IMR-90 (cell line): Measurements from ENCODE around the gene CACNA1D. TPM values are rescaled to one million over a fixed set of nuclear protein-coding genes. Genes with fewer than 3 reads are reported as not detected.

ENCODE experiments used
- ATAC-seq: fragments of 200-7000 bp; cut with Tn5 transposase; 2 replicates; pipeline ENCODE4 v1.9.1; 2020; ENCODE audit warnings: low read depth, mild to moderate bottlenecking, moderate library complexity
- BruUV-seq: library from RNA; stranded (reverse); fragments of 400-500 nt; replicated peaks from 2 replicates; lab custom pipeline; 2021; lab: Mats Ljungman, UMichigan
- CTCF ChIA-PET: fragments of 300-600 bp; formaldehyde crosslinking; extraction: SDS; loops from one replicate; lab custom pipeline; 2021; ENCODE audit warnings: antibody characterized with exemption; lab: Yijun Ruan, JAX
- POLR2A ChIA-PET: fragments of 300-600 bp; sonication (Branson Sonifier 250); formaldehyde crosslinking; loops from one replicate; lab custom pipeline; 2022; ENCODE audit warnings: antibody characterized with exemption; ENCODE audit not compliant: unreplicated experiment; lab: Charles Lee
- DNase-seq: peaks from one replicate; pipeline ENCODE4 v3.0.0; 2013
- H2AFZ ChIP-seq: replicated peaks from 2 replicates; pipeline ENCODE3; 2013; ENCODE audit warnings: low read length, mild to moderate bottlenecking; ENCODE audit not compliant: poor library complexity
- H2AK5ac ChIP-seq: 2 replicates; pipeline ENCODE4 v1.6.1; 2013; ENCODE audit warnings: low read depth, low read length, inconsistent platforms
- H2AK9ac ChIP-seq: replicated peaks from 2 replicates; pipeline ENCODE3; 2013; ENCODE audit warnings: mild to moderate bottlenecking, low read depth, low read length, moderate library complexity; ENCODE audit not compliant: poor library complexity
- H2BK120ac ChIP-seq: 2 replicates; pipeline ENCODE4 v1.6.1; 2013; ENCODE audit warnings: low read depth, low read length, inconsistent platforms
- H2BK15ac ChIP-seq: 3 replicates; pipeline ENCODE4 v1.6.1; 2013; ENCODE audit warnings: low read depth, low read length, inconsistent platforms
- H2BK20ac ChIP-seq: 2 replicates; pipeline ENCODE4 v1.6.1; 2013; ENCODE audit warnings: low read depth, mild to moderate bottlenecking, inconsistent platforms, low read length, moderate library complexity
- H2BK5ac ChIP-seq: 2 replicates; pipeline ENCODE4 v1.6.1; 2013; ENCODE audit warnings: mild to moderate bottlenecking, low read depth, low read length, inconsistent platforms; ENCODE audit not compliant: poor library complexity, severe bottlenecking
- H3K14ac ChIP-seq: replicated peaks from 2 replicates; pipeline ENCODE4 v1.6.1; 2013; ENCODE audit warnings: low read depth, low read length, inconsistent platforms
- H3K18ac ChIP-seq: 2 replicates; pipeline ENCODE4 v1.6.1; 2013; ENCODE audit warnings: low read depth, low read length, control low read depth
- H3K23ac ChIP-seq: 2 replicates; pipeline ENCODE4 v1.6.1; 2013; ENCODE audit warnings: low read depth, low read length, inconsistent platforms
- H3K27ac ChIP-seq: 2 replicates; pipeline ENCODE4 v1.5.1; 2013; ENCODE audit warnings: mild to moderate bottlenecking, control low read depth, low read length; ENCODE audit not compliant: insufficient read depth
- H3K27me3 ChIP-seq: 2 replicates; pipeline ENCODE4 v1.6.1; 2013; ENCODE audit warnings: low read length; ENCODE audit not compliant: control insufficient read depth, insufficient read depth
- H3K36me3 ChIP-seq: 2 replicates; pipeline ENCODE4 v1.6.1; 2013; ENCODE audit warnings: low read length, mixed read lengths; ENCODE audit not compliant: control insufficient read depth, insufficient read depth
- H3K4ac ChIP-seq: 2 replicates; pipeline ENCODE4 v1.6.1; 2013; ENCODE audit warnings: low read depth, low read length, inconsistent platforms
- H3K4me1 ChIP-seq: 2 replicates; pipeline ENCODE4 v1.6.1; 2013; ENCODE audit warnings: low read length, mixed read lengths; ENCODE audit not compliant: control insufficient read depth, insufficient read depth
- H3K4me2 ChIP-seq: 2 replicates; pipeline ENCODE4 v1.6.1; 2013; ENCODE audit warnings: low read depth, mild to moderate bottlenecking, control low read depth, low read length, moderate library complexity
- H3K4me3 ChIP-seq: 2 replicates; pipeline ENCODE4 v1.5.1; 2013; ENCODE audit warnings: low read depth, mild to moderate bottlenecking, control low read depth, low read length, moderate library complexity; ENCODE audit not compliant: insufficient read depth
- H3K56ac ChIP-seq: 2 replicates; pipeline ENCODE4 v1.6.1; 2013; ENCODE audit warnings: low read length, inconsistent platforms; ENCODE audit not compliant: insufficient read depth; ENCODE audit errors: extremely low read depth
- H3K79me1 ChIP-seq, 2 experiments: 2 replicates each; pipeline ENCODE4 v1.6.1; 2013; ENCODE audit warnings: low read length in 2 of 2, inconsistent platforms in 1 of 2, low read depth in 1 of 2
- H3K9ac ChIP-seq: 2 replicates; pipeline ENCODE4 v1.6.1; 2013; ENCODE audit warnings: low read depth, low read length, control low read depth
- H3K9me1 ChIP-seq: 2 replicates; pipeline ENCODE4 v1.6.1; 2013; ENCODE audit warnings: low read length, inconsistent platforms; ENCODE audit not compliant: insufficient read depth
- H3K9me3 ChIP-seq: 2 replicates; pipeline ENCODE4 v1.6.1; 2013; ENCODE audit warnings: low read length; ENCODE audit not compliant: control insufficient read depth, insufficient read depth
- H4K20me1 ChIP-seq: 2 replicates; pipeline ENCODE4 v1.6.1; 2013; ENCODE audit warnings: low read length, inconsistent platforms; ENCODE audit not compliant: insufficient read depth
- H4K5ac ChIP-seq: 2 replicates; pipeline ENCODE4 v1.6.1; 2013; ENCODE audit warnings: mild to moderate bottlenecking, low read depth, low read length, control low read depth
- H4K8ac ChIP-seq, 2 experiments: 2 replicates each; pipeline ENCODE4 v1.6.1; 2013; ENCODE audit warnings: low read depth in 2 of 2, low read length in 2 of 2, control low read depth in 1 of 2, inconsistent platforms in 1 of 2
- H4K91ac ChIP-seq: 2 replicates; pipeline ENCODE4 v1.6.1; 2013; ENCODE audit warnings: low read depth, low read length, inconsistent platforms; ENCODE audit not compliant: insufficient read depth
- CEBPB ChIP-seq: IDR thresholded peaks from 2 replicates; pipeline ENCODE4 v1.6.1; 2012; ENCODE audit warnings: low read depth, low read length, improper control_type of control experiment
- FOS ChIP-seq: fragments of 150-350 bp; IDR thresholded peaks from 2 replicates; pipeline ENCODE4 v1.6.1; 2016; ENCODE audit warnings: low read depth, low read length
- MAFK ChIP-seq: IDR thresholded peaks from 2 replicates; pipeline ENCODE4 v1.6.1; 2012; ENCODE audit warnings: low read depth, low read length, improper control_type of control experiment
- MAZ ChIP-seq: IDR thresholded peaks from 2 replicates; pipeline ENCODE4 v1.6.1; 2012; ENCODE audit warnings: low read depth, mild to moderate bottlenecking, low read length, improper control_type of control experiment, moderate library complexity, borderline replicate concordance
- NFE2L2 ChIP-seq: fragments of 150-350 bp; IDR thresholded peaks from 2 replicates; pipeline ENCODE4 v1.6.1; 2016; ENCODE audit warnings: low read depth, mild to moderate bottlenecking, low read length
- POLR2A ChIP-seq: IDR thresholded peaks from 2 replicates; pipeline ENCODE4 v1.6.1; 2012; ENCODE audit warnings: mild to moderate bottlenecking, low read depth, low read length
- RAD21 ChIP-seq: IDR thresholded peaks from 2 replicates; pipeline ENCODE4 v1.6.1; 2012; ENCODE audit warnings: low read length, improper control_type of control experiment
- RCOR1 ChIP-seq: IDR thresholded peaks from 2 replicates; pipeline ENCODE4 v1.6.1; 2012; ENCODE audit warnings: mild to moderate bottlenecking, low read length, improper control_type of control experiment; ENCODE audit not compliant: insufficient replicate concordance
- RFX5 ChIP-seq: IDR thresholded peaks from 2 replicates; pipeline ENCODE4 v1.8.0; 2012; ENCODE audit warnings: low read depth, mild to moderate bottlenecking, low read length, moderate library complexity
- SMC3 ChIP-seq: fragments of 150-350 bp; IDR thresholded peaks from 2 replicates; pipeline ENCODE4 v1.6.1; 2016; ENCODE audit warnings: low read depth, mild to moderate bottlenecking, antibody characterized with exemption, low read length, moderate library complexity
- WGBS, 2 experiments: methylation state at CpG; one replicate each; pipeline versions ENCODE4 v1.1.5 to v1.1.7; 2013; ENCODE audit warnings: missing lambda C conversion rate in 2 of 2; ENCODE audit not compliant: insufficient read length in 1 of 2; ENCODE audit errors: extremely low coverage in 2 of 2; 5-methylcytosine and 5-hydroxymethylcytosine counted together
- dilution Hi-C: fragments of 300-500 bp; cut with HindIII; formaldehyde crosslinking; loops from one replicate; pipeline ENCODE4 v1.14.3; 2018; ENCODE audit warnings: low sequenced_read_pairs; ENCODE audit not compliant: unreplicated experiment
- in situ Hi-C: fragments of 300-500 bp; cut with MboI; formaldehyde crosslinking; loops from 3 replicates; pipeline ENCODE4 v1.14.3; 2019; ENCODE audit warnings: low sequenced_read_pairs, inconsistent platforms, mixed read lengths
- intact Hi-C: fragments of 100-400 bp; cut with micrococcal nuclease; formaldehyde crosslinking; loops from 2 replicates; pipeline ENCODE4 v1.10.0; 2022
- polyA plus RNA-seq, 3 experiments: library from polyadenylated mRNA; depleted of rRNA; stranded (reverse); fragments of >200 nt; gene quantifications; 2 replicates each; pipeline ENCODE4 v1.2.3, GENCODE V29; 2012; ENCODE audit warnings: low replicate concordance in 1 of 3
- total RNA-seq: library from RNA; depleted of rRNA; stranded (reverse); fragments of >200 nt; gene quantifications from 2 replicates; pipeline ENCODE4 v1.2.3, GENCODE V29; 2012
- TF ChIP-seq, protein P1 (sequence below): fragments of 150-350 bp; IDR thresholded peaks from 2 replicates; pipeline ENCODE4 v1.6.1; 2016; ENCODE audit warnings: low read depth, mild to moderate bottlenecking, low read length, moderate library complexity, borderline replicate concordance
- TF ChIP-seq, protein P2 (sequence below): conservative IDR thresholded peaks from 2 replicates; pipeline ENCODE4 v1.5.1; 2012; ENCODE audit warnings: mild to moderate bottlenecking, low read depth, low read length, improper control_type of control experiment

CACNA1D gene
- total and polyA plus RNA-seq, 2 of the 4 experiments (the other 2 are of a cell fraction) = 0.07 TPM; not detected in 1

GRCh38 chr3:53695324-53695690 is 200.9 kb downstream of the CACNA1D start:
- ChIA-PET CTCF (no interaction called here), POLR2A (no interaction called here)
- no peaks in the 10 kb centered on the region for H4K20me1 ChIP-seq
- ATAC-seq = no peak
- no peak overlapping the region for H2BK120ac ChIP-seq
- no CpG with 5 or more reads among the region's 7 CpGs for WGBS, 2 experiments
- H3K9ac ChIP-seq = no peak overlapping the region
- peaks cover 6% of the 10 kb centered on the region; the same call in 1 of the 2 replicates for H3K27me3 ChIP-seq
- no peaks in the 10 kb centered on the region for H3K36me3 ChIP-seq
- H3K4me1 ChIP-seq = no peaks in the 10 kb centered on the region
- H2AK5ac ChIP-seq = no peak overlapping the region
- no peak overlapping the region for H3K27ac ChIP-seq
- H3K4me3 ChIP-seq = no peak overlapping the region
- H2BK15ac ChIP-seq = no peak overlapping the region
- no peak overlapping the region for H2BK20ac ChIP-seq
- no peak overlapping the region for H4K5ac ChIP-seq
- no peak overlapping the region for H4K91ac ChIP-seq
- H4K8ac ChIP-seq = no peak overlapping the region
- H3K9me1 ChIP-seq = no peaks in the 10 kb centered on the region
- no peak overlapping the region for H3K56ac ChIP-seq
- dilution Hi-C loops = no loop called here
- H3K79me1 ChIP-seq = no peaks in the 10 kb centered on the region
- no peak overlapping the region for H2BK5ac ChIP-seq
- intact Hi-C loops = no loop called here
- BruUV-seq = no TSS peak
- TF ChIP-seq CEBPB (no peak), RCOR1 (no peak), NFE2L2 (no peak), RFX5 (no peak), RAD21 (no peak), MAZ (no peak), FOS (no peak), MAFK (no peak), POLR2A (no peak), SMC3 (no peak)
- TF ChIP-seq, protein P1, sequence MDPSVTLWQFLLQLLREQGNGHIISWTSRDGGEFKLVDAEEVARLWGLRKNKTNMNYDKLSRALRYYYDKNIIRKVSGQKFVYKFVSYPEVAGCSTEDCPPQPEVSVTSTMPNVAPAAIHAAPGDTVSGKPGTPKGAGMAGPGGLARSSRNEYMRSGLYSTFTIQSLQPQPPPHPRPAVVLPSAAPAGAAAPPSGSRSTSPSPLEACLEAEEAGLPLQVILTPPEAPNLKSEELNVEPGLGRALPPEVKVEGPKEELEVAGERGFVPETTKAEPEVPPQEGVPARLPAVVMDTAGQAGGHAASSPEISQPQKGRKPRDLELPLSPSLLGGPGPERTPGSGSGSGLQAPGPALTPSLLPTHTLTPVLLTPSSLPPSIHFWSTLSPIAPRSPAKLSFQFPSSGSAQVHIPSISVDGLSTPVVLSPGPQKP = no peak
- TF ChIP-seq, protein P2, sequence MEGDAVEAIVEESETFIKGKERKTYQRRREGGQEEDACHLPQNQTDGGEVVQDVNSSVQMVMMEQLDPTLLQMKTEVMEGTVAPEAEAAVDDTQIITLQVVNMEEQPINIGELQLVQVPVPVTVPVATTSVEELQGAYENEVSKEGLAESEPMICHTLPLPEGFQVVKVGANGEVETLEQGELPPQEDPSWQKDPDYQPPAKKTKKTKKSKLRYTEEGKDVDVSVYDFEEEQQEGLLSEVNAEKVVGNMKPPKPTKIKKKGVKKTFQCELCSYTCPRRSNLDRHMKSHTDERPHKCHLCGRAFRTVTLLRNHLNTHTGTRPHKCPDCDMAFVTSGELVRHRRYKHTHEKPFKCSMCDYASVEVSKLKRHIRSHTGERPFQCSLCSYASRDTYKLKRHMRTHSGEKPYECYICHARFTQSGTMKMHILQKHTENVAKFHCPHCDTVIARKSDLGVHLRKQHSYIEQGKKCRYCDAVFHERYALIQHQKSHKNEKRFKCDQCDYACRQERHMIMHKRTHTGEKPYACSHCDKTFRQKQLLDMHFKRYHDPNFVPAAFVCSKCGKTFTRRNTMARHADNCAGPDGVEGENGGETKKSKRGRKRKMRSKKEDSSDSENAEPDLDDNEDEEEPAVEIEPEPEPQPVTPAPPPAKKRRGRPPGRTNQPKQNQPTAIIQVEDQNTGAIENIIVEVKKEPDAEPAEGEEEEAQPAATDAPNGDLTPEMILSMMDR = no peak
- H3K9me3 ChIP-seq = no peaks in the 10 kb centered on the region
- no peak overlapping the region for H2AFZ ChIP-seq
- H3K4ac ChIP-seq = no peak overlapping the region
- H3K4me2 ChIP-seq = no peak overlapping the region
- H3K14ac ChIP-seq = no peak overlapping the region
- H3K18ac ChIP-seq = no peak overlapping the region
- H2AK9ac ChIP-seq = no peak overlapping the region
- no peak overlapping the region for H3K23ac ChIP-seq
- in situ Hi-C loops = no loop called here
- DNase-seq = no peak
